Measurements from ENCODE around the gene CACNA2D2.

DNA sequence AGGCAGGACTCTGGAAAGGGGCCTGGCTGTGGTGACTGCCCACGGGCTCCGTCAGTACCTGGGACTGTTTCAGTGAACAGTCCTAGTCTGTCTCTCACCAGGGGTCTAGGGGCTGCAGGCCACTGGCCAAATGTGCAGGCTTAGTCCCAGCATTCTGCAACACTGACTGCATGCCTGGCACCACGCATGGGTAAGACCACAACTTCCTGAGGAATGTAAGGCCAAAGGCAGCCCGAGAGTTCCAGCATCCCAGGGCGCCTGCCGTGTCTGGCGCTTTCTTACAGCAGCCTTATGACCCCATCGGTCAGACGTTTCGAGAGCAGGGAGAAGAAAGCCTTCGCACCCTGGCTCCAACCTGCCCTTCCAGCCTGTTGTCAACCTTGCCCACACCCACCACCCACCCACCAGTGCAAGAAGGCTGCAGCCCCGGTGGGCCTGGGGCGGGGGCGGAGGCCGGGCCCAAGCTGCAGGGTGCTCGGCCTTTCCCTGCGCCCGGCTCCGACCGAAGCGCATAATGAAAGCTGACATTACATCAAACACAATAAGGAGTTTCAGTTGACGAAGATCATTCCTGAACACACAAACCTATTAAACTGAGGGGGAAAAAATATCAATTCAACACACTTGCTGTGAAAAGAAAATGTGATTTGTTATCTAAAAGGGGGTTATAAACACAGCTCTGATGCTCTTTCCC, 114.6 kb downstream of the CACNA2D2 start:
- TF ChIP-seq POLR2A (IDR thresholded peaks at IDR 0.05), result no peak
- no peak for TF ChIP-seq CTCF (IDR thresholded peaks at IDR 0.05)
